Measurements from ENCODE around the gene LRRC27. TPM values are rescaled to one million over a fixed set of nuclear protein-coding genes. Genes with fewer than 3 reads are reported as not detected.
"Not testable (repeated sequence)": the region's sequence is repeated elsewhere in the genome, so short reads cannot be mapped to it uniquely, and the experiment has no call there.

The LRRC27 gene
- polyA plus RNA-seq, 3 donors = 26.3 to 31.9 (median 26.8) TPM

DNA sequence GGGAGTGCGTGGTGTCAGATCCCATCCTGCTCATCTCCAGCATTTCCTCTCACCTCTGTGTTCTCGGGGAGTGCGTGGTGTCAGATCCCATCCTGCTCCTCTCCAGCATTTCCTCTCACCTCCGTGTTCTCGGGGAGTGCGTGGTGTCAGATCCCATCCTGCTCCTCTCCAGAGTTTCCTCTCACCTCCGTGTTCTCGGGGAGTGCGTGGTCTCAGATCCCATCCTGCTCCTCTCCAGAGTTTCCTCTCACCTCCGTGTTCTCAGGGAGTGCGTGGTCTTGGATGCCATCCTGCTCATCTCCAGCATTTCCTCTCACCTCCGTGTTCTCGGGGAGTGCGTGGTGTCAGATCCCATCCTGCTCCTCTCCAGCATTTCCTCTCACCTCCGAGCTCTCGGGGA lies 47.0 kb downstream of the LRRC27 start:
- DNase-seq (ENCODE audit: extremely low read depth in 1 of 11, low read depth in 9 of 11, low spot score in 4 of 11) = not testable (repeated sequence)

DNA sequence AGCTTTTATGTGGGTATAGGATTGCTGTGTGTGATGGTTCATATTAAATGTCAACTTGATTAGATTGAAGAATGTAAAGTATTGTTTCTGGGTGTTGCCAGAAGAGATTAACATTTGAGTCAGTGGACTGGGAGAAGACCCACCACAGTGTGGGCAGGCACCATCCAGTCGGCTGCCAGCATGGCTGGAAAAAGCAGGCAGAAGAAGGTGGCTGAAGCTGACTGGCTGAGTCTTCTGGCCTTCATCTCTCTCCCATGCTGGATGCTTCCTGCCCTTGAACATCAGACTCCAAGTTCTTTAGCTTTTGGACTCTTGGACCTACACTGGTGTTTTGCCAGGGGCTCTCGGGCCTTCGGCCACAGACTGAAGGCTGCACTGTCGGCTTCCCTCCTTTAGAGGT lies 49.0 kb downstream of the LRRC27 start:
- not testable (repeated sequence) for DNase-seq (ENCODE audit: extremely low read depth in 1 of 11, low read depth in 9 of 11, low spot score in 4 of 11)

DNA sequence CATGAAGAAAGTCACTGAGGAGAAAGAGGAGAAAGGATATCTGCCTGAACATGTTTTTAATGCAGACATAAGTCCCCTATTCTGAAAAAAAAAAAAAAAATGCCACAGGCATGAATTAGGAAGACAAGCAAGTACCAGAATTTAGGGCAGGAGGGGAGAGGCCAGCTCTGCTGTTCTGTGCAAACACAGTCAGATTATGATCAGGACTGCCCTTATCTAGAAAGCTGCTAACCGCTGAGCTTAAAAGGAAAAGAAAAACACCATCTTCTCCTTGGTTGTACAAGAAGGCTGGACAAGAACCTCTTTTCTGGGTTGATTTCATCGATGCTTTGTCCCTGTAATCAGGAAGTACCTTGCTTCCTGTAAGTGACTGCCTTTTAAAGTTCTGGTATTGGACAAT lies 49.7 kb downstream of the LRRC27 start:
- DNase-seq (ENCODE audit: extremely low read depth in 1 of 11, low read depth in 9 of 11, low spot score in 4 of 11) = no peak

DNA sequence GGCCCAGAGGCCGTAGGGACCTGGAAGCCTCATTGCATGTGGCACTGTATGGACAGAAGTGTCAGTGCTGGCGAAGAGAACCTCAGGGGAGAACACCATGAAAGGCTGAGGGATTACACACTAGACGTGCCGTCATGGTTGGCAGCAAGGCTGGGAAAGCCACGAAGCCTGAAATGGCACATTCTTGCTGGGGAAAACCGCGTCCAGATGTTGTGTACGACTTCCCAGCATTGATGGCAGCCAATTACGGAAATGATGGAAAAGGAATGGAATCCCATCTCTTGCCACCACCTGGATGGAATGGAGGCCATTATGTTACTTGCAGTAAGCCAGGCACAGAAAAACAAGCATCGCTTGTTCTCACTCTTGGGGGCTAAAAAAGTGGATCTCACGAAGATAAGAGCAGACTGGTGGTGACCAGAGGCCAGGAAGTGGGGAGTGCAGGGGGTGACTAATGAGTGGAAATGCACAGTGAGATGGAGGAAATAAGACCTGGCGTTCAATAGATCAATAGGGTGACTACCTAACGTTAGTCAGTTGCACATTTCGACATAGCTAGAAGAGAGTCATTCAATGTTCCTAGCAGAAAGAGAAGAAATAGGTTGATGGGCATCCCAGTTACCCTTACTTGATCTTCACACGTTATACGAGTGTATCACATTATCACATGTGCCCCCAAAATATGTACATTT lies 50.4 kb downstream of the LRRC27 start:
- no peak for DNase-seq (ENCODE audit: extremely low read depth in 1 of 11, low read depth in 9 of 11, low spot score in 4 of 11)

DNA sequence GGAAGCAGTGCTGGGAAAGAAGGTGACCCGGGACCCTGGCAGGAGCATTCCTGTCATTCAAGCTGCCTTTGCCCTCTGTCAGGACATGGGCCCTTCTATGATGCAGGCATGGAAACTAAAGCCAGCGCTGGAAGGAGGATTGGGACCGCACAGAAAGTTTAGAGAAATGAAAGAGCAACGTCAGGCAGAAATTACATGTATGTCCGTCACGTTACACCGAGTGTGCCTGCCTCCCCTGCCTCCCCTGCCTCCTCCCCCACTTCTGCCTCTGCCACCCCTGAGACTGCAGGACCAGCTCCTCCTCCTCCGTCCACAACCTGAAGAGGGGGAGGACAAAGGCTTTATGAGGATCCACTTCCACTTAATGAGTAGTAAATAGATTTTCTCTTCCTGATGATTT lies 51.1 kb downstream of the LRRC27 start:
- no peak for DNase-seq (ENCODE audit: extremely low read depth in 1 of 11, low read depth in 9 of 11, low spot score in 4 of 11)

DNA sequence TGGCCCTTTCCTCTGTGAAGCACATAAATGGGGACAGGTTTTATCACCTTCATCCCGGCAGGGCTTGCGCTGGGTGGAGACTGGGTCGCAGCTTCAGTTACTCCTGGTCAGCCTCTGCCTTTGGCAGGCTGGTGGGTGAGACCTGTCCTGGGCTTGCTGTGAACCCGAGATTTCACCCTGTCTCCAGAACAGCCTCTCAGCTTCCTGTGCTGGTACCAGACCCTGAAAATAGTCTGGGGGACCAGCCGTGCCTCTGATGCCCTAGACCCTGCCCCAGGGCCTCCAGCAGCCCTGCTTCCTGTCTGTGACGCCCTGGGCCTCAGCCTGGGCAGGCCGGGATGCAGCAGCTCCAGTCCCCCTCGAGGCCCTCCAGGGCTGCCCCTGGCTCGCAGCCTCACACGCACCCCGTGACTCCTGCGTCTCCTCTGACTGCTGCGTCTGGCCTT lies 51.8 kb downstream of the LRRC27 start:
- no peak for DNase-seq (ENCODE audit: extremely low read depth in 1 of 11, low read depth in 9 of 11, low spot score in 4 of 11)

GRCh38 chr10:132384618-132385388 lies 52.8 kb downstream of the LRRC27 start:
- no peak for DNase-seq (ENCODE audit: extremely low read depth in 1 of 11, low read depth in 9 of 11, low spot score in 4 of 11)

GRCh38 chr10:132385389-132385667 lies 53.3 kb downstream of the LRRC27 start:
- DNase-seq (ENCODE audit: extremely low read depth in 1 of 11, low read depth in 9 of 11, low spot score in 4 of 11) = no peak

GRCh38 chr10:132385721-132386418 lies 53.9 kb downstream of the LRRC27 start:
- DNase-seq (ENCODE audit: extremely low read depth in 1 of 11, low read depth in 9 of 11, low spot score in 4 of 11) = no peak

DNA sequence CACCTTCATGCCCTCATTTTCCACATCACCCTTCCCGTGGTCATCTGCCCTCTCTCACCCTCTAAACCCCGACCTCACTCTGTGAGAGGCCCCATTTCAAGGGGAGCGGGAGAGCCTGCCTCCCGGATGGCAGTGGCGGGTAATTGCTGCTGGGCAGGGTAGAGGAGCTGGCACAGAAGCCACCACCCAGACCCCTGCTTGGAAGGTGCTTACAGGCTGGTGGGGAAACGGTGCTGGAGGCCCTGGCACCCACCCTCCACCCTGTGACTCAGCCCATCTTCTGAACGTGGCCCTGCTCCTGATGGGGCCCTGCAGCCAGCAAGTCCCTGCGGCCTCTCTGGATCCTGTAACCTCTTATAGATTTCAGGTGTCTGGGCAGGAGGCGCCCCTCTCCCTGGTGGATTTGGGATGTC lies 54.4 kb downstream of the LRRC27 start:
- no peak for DNase-seq (ENCODE audit: extremely low read depth in 1 of 11, low read depth in 9 of 11, low spot score in 4 of 11)

GRCh38 chr10:132386896-132387295 lies 54.9 kb downstream of the LRRC27 start:
- DNase-seq (ENCODE audit: extremely low read depth in 1 of 11, low read depth in 9 of 11, low spot score in 4 of 11) = not testable (repeated sequence)

GRCh38 chr10:132387764-132388210 lies 55.8 kb downstream of the LRRC27 start:
- DNase-seq (ENCODE audit: extremely low read depth in 1 of 11, low read depth in 9 of 11, low spot score in 4 of 11) = no peak

GRCh38 chr10:132388891-132389432 lies 57.0 kb downstream of the LRRC27 start:
- DNase-seq (ENCODE audit: extremely low read depth in 1 of 11, low read depth in 9 of 11, low spot score in 4 of 11) = no peak

DNA sequence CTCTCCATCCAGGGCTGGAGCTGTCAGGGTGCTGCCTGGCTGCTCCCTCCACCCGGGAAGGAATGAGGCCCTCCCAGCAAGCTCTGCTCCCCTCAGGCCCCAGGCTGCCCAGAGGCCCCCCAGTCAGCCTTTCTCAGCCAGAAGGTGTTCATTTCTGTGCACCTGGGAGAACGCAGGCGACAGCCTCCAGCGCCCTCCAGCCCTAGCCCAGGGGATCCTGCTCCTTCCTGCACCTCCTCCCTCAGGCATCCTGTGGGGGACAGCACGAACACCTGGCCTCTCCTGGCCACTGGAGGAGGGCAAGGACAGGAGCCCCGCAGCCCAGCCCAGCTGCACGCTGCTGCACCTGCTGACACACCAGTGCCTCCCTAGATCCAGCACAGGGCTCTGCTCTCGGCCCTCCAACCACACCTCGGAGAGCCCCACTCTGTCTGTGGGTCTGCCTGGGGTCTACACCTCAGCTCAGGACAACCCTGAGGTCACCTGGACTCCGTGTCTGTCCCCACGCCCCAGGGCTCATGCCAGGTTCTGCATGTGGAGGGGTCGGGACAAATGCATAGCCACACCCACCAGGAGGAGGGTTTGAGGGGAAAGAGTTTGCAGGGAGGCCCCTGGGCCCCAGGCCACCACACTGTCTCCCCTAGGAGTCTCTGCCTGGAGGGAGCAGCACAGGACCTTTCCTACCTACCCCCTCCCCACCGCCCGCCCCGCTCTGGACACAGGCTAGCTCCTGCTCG lies 57.6 kb downstream of the LRRC27 start:
- DNase-seq (ENCODE audit: extremely low read depth in 1 of 11, low read depth in 9 of 11, low spot score in 4 of 11) = no peak

GRCh38 chr10:132390170-132390920 lies 58.4 kb downstream of the LRRC27 start:
- no peak for DNase-seq (ENCODE audit: extremely low read depth in 1 of 11, low read depth in 9 of 11, low spot score in 4 of 11)

GRCh38 chr10:132390921-132391675 lies 59.1 kb downstream of the LRRC27 start:
- no peak for DNase-seq (ENCODE audit: extremely low read depth in 1 of 11, low read depth in 9 of 11, low spot score in 4 of 11)

DNA sequence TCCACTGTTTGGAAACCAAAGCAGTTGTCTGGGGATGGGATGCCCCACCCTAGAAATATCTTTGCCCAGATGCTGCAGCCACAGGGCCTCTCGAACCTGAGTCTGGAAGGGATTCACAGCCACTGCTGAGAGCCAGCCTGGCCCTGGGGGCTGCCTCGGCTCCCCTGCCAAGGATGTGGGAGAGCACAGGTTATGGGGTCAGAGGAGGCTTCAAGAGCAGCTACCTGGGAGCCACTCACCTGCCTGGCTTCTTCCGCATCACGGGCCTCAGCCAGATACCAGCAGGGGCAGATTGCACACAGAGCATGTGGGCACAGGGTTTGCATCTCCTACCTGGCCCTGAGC lies 59.7 kb downstream of the LRRC27 start:
- no peak for DNase-seq (ENCODE audit: extremely low read depth in 1 of 11, low read depth in 9 of 11, low spot score in 4 of 11)

Data from renal cortex interstitium (tissue), 11 donors.